RWPE1 (cell line): ENCODE measurements around the gene CEACAM1.
"Not testable (repeated sequence)": the region's sequence is repeated elsewhere in the genome, so short reads cannot be mapped to it uniquely, and the experiment has no call there.

Source experiments
- CTCF ChIA-PET: fragments of 350-600 bp; sonication (Branson Sonifier 250); formaldehyde crosslinking; extraction: SDS; loops from one replicate; lab custom pipeline; 2021; lab: Yijun Ruan, JAX
- POLR2A ChIA-PET: fragments of 400-600 bp; formaldehyde crosslinking; extraction: SDS; loops from one replicate; lab custom pipeline; 2020; ENCODE audit warnings: antibody characterized with exemption; ENCODE audit not compliant: low non-redundant PET; lab: Yijun Ruan, JAX
- DNase-seq: peaks from one replicate; pipeline ENCODE4 v3.0.0; 2012; ENCODE audit warnings: low spot score
- H3K27ac ChIP-seq: fragments of 450-650 bp; 2 replicates; pipeline ENCODE4 v1.5.1; 2017
- CTCF ChIP-seq: fragments of 450-650 bp; conservative IDR thresholded peaks from 2 replicates; pipeline ENCODE4 v1.5.1; 2017; ENCODE audit warnings: low read depth, mild to moderate bottlenecking

The CEACAM1 gene

DNA sequence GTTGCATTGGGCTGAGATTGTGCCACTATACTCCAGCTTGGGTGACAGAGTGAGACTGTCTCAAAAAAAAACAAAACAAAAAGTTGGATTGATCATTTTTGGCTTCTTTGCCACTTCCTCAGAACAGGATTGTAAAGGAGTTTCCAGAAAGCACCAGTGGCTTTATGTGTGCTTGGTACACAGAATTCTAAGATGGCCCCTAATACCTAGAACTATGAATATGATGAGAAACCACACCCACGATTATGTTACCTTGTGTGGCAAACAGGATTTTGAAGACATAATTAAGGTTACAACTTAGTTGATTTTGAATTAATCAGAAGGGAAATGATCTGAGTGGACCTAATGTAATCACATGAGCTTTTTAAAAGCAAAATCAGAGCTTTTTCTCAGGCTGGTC is 26.5 kb downstream of the CEACAM1 start:
- ChIA-PET POLR2A (no interaction called here), CTCF (interaction anchor here (0.7 kb wide), 1 partner anchor 162 kb away, joined by 3 read pairs; no protein-coding TSS in a partner anchor)
- DNase-seq: no peak
- no peak overlapping the region for H3K27ac ChIP-seq
- TF ChIP-seq CTCF: no peak

- POLR2A ChIA-PET: not testable (repeated sequence)
- CTCF ChIA-PET: interaction anchor here (0.7 kb wide), 1 partner anchor 163 kb away, joined by 3 read pairs; no protein-coding TSS in a partner anchor
Observed at GRCh38 chr19:42501243-42501642, 27.0 kb downstream of the CEACAM1 start.

DNA sequence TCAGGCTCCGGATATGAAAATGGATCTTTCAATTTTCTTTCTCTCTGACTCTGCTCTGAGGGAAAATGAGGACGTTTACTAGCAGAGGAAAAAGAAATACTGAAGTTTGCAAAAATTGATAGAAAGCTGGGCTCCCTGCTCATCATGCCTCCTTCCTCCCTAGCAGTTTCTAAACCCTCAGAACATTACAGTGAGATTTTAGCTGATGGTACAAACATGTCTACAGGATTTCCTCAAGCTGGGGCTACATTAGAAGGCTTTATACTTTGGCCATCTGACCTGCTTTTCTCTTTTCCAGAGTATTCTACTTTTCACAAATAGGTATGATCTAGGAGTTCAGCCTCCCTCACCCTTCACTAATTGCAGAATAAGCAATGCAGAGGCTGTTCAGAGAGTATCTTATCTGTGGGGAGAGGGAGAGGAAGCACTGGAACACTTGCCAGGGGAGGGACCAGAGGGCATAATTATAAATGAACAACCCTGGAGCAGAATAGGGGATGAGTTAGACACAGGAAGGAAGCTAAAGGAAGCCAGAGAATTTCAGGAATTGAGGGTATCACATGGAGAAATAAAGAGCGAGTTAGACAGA is 30.0 kb downstream of the CEACAM1 start:
- TF ChIP-seq CTCF: no peak
- H3K27ac ChIP-seq: no peak overlapping the region
- POLR2A ChIA-PET: no interaction called here
- DNase-seq: no peak
- CTCF ChIA-PET: interaction anchor here (0.5 kb wide), 1 partner anchor 68 kb away, joined by 6 read pairs; no protein-coding TSS in a partner anchor

More at GRCh38 chr19:42501243-42501642, 27.0 kb downstream of the CEACAM1 start:
- DNase-seq, H3K27ac ChIP-seq: not testable (repeated sequence)

DNA sequence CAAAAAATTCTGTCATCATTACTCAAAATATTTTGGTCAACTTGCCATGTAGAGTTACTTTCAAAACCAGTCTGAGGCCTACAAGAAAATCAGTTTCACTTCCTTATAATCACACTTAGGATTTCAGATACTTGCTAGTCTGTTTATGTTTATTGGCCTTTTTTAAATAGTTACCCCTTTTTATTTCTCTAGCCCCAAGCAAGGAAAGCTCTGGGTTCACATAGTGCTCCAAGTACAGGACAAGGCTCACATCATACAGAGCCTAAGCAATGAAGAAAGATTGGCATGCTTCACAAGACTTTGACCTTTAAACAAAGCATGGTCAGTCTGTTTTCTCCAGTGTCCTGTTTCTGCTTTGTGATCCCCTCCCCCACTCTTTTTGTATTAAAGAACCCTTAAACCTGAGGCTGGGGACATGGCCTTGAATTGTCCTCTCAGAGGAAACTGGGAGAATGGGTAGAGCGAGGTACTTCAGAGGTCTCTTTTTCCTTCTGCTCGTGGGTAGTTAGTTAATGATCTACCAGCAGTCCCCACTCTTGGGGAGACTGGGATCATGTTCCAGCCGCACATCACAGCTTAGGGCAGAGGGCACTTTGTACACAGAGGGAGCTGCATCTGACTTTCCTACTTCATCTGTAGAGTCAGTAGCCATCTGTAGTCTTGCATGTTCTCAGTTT is 30.7 kb downstream of the CEACAM1 start:
- POLR2A ChIA-PET: no interaction called here
- DNase-seq: no peak
- CTCF ChIA-PET: interaction anchor here (0.5 kb wide), 1 partner anchor 69 kb away, joined by 6 read pairs; no protein-coding TSS in a partner anchor
- H3K27ac ChIP-seq: no peak overlapping the region
- no peak for TF ChIP-seq CTCF

GRCh38 chr19:42496460-42497133 is 31.7 kb downstream of the CEACAM1 start:
- H3K27ac ChIP-seq: no peak overlapping the region
- DNase-seq: no peak
- ChIA-PET CTCF (interaction anchor here (0.6 kb wide), 1 partner anchor 96 kb away, joined by 3 read pairs; no protein-coding TSS in a partner anchor), POLR2A (no interaction called here)
- TF ChIP-seq CTCF: no peak

- no peak for TF ChIP-seq CTCF
- H3K27ac ChIP-seq: no peak overlapping the region
- CTCF ChIA-PET: no interaction called here
- DNase-seq: no peak
- POLR2A ChIA-PET: no interaction called here
Observed at GRCh38 chr19:42495663-42496062, 32.6 kb downstream of the CEACAM1 start.
